ENCODE results near the gene GCSAML. TPM values are rescaled to one million over a fixed set of nuclear protein-coding genes. Genes with fewer than 3 reads are reported as not detected.

GCSAML gene
- total and polyA plus RNA-seq, 2 experiments from 2014 or later = not detected

DNA sequence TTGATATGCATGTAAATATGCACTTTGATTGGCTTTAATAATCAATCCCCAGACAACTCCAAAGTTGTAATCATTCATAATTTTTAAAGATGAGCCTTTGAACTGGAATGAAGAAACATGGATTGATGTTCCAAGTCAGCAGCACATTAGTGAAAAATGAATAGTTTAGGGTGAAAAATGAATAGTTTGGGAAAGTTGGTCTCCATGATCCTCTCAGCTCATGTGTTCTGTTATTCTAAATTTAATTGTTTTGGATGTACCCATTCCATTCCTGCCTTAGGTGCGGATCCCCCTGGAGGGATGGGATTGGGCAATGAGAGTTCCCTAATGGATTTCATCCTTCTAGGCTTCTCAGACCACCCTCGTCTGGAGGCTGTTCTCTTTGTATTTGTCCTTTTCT is 56.4 kb downstream of the GCSAML start, which contains the start of gene OR2G3:
OR2G3 (plus strand) TSS at position 301 of the 400 bp plus-strand sequence; CDS start at position 301, 0 bp downstream.
- Histone ChIP-seq H3K4me3 (no peak within 1 kb of the TSS), H3K4me2 (no peak within 1 kb of the TSS), H3K4me1 (ENCODE audit: insufficient read depth) (no peaks in the 10 kb centered on the region), H3K9me2 (ENCODE audit: insufficient read depth) (no peaks in the 10 kb centered on the region), H3F3A (replicated peaks; ENCODE audit: low read depth) (no peaks in the 10 kb centered on the region), H3K79me2 (replicated peaks; ENCODE audit: insufficient read depth) (no peaks in the 10 kb centered on the region), H4K20me1 (replicated peaks; ENCODE audit: insufficient read depth) (no peaks in the 10 kb centered on the region), H3K27me3 (ENCODE audit: insufficient read depth) (no peaks in the 10 kb centered on the region), H3K27ac (ENCODE audit: low read depth) (no peak within 1 kb of the TSS), H3K36me3 (ENCODE audit: insufficient read depth) (no peaks in the 10 kb centered on the region), H2AFZ (no peak within 1 kb of the TSS)
- Mint-ChIP-seq H3K27me3 (ENCODE audit: insufficient read depth, low read depth, poor library complexity) (no peaks in the 10 kb centered on the region), H3K4me1 (no peaks in the 10 kb centered on the region; the same call in 2 of the 3 replicates), H3K36me3 (ENCODE audit: low read depth) (no peaks in the 10 kb centered on the region), H3K27ac (no peak within 1 kb of the TSS), H3K9me3 (peaks cover 15% of the 10 kb centered on the region), H3K4me3 (no peak within 1 kb of the TSS)
- DNase-seq (ENCODE audit: low spot score) (no peak), ATAC-seq (no peak)
- TF ChIP-seq EZH2phosphoT487 (IDR thresholded peaks at IDR 0.05; ENCODE audit: unreplicated experiment) (no peak), CREB1 (CRISPR knock-in tag; IDR thresholded peaks at IDR 0.05; ENCODE audit: low read depth) (no peak), ZNF114 (CRISPR knock-in tag; IDR thresholded peaks at IDR 0.05) (no peak)
- TF ChIP-seq, protein P1, sequence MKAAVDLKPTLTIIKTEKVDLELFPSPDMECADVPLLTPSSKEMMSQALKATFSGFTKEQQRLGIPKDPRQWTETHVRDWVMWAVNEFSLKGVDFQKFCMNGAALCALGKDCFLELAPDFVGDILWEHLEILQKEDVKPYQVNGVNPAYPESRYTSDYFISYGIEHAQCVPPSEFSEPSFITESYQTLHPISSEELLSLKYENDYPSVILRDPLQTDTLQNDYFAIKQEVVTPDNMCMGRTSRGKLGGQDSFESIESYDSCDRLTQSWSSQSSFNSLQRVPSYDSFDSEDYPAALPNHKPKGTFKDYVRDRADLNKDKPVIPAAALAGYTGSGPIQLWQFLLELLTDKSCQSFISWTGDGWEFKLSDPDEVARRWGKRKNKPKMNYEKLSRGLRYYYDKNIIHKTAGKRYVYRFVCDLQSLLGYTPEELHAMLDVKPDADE (IDR thresholded peaks at IDR 0.05) = no peak
- TF ChIP-seq, protein P2, sequence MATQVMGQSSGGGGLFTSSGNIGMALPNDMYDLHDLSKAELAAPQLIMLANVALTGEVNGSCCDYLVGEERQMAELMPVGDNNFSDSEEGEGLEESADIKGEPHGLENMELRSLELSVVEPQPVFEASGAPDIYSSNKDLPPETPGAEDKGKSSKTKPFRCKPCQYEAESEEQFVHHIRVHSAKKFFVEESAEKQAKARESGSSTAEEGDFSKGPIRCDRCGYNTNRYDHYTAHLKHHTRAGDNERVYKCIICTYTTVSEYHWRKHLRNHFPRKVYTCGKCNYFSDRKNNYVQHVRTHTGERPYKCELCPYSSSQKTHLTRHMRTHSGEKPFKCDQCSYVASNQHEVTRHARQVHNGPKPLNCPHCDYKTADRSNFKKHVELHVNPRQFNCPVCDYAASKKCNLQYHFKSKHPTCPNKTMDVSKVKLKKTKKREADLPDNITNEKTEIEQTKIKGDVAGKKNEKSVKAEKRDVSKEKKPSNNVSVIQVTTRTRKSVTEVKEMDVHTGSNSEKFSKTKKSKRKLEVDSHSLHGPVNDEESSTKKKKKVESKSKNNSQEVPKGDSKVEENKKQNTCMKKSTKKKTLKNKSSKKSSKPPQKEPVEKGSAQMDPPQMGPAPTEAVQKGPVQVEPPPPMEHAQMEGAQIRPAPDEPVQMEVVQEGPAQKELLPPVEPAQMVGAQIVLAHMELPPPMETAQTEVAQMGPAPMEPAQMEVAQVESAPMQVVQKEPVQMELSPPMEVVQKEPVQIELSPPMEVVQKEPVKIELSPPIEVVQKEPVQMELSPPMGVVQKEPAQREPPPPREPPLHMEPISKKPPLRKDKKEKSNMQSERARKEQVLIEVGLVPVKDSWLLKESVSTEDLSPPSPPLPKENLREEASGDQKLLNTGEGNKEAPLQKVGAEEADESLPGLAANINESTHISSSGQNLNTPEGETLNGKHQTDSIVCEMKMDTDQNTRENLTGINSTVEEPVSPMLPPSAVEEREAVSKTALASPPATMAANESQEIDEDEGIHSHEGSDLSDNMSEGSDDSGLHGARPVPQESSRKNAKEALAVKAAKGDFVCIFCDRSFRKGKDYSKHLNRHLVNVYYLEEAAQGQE (IDR thresholded peaks at IDR 0.05; ENCODE audit: unreplicated experiment) = no peak

DNA sequence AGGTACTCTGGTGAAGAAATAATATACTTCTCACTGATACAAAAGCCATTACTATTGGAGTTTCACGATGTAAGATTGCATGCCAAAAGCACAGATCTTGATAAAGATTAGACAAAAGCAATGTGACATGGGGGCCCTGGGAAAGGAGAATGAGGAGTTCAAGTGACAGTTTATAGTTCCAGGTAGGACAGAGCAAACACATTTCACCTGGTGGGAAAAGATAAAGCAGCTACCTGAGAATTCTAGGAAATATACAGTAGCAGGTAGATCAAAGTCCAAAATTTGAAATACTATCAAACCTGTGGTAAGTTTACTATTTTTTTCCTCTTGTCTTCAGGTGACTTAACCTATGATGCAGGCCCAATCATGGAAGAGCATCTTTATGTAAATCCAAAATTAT is 64.5 kb downstream of the GCSAML start:
- H3K4me3 Mint-ChIP-seq = no peak overlapping the region
- H4K20me1 ChIP-seq (replicated peaks; ENCODE audit: insufficient read depth) = no peaks in the 10 kb centered on the region
- no peaks in the 10 kb centered on the region for H3K27me3 ChIP-seq (ENCODE audit: insufficient read depth)
- ATAC-seq = no peak
- no peak overlapping the region for H3K27ac Mint-ChIP-seq
- H3K9me2 ChIP-seq (ENCODE audit: insufficient read depth) = 0 out of 2 replicates have a peak, but pooled peaks cover 5% of the 10 kb centered on the region
- no peaks in the 10 kb centered on the region for H3K36me3 ChIP-seq (ENCODE audit: insufficient read depth)
- peaks cover 10% of the 10 kb centered on the region for H3K9me3 Mint-ChIP-seq
- H3K27me3 Mint-ChIP-seq (ENCODE audit: insufficient read depth, low read depth, poor library complexity) = no peaks in the 10 kb centered on the region
- H3K4me3 ChIP-seq = no peak overlapping the region
- H3K4me2 ChIP-seq = no peak overlapping the region
- H3K4me1 Mint-ChIP-seq = 0 out of 3 replicates have a peak, but pooled peaks cover 5% of the 10 kb centered on the region
- no peak overlapping the region for H3K27ac ChIP-seq (ENCODE audit: low read depth)
- no peaks in the 10 kb centered on the region for H3F3A ChIP-seq (replicated peaks; ENCODE audit: low read depth)
- no peak for DNase-seq (ENCODE audit: low spot score)
- no peaks in the 10 kb centered on the region for H3K4me1 ChIP-seq (ENCODE audit: insufficient read depth)
- H2AFZ ChIP-seq = no peak overlapping the region
- no peaks in the 10 kb centered on the region for H3K79me2 ChIP-seq (replicated peaks; ENCODE audit: insufficient read depth)
- H3K36me3 Mint-ChIP-seq (ENCODE audit: low read depth) = no peaks in the 10 kb centered on the region
- TF ChIP-seq POLR2AphosphoS5 (IDR thresholded peaks at IDR 0.05; ENCODE audit: low read depth) = no peak
- TF ChIP-seq, protein P1 (IDR thresholded peaks at IDR 0.05) = no peak
- TF ChIP-seq NANOG (IDR thresholded peaks at IDR 0.05; ENCODE audit: borderline replicate concordance) = no peak
- no peak for TF ChIP-seq ZNF331 (CRISPR knock-in tag; IDR thresholded peaks at IDR 0.05; ENCODE audit: low read depth)
- TF ChIP-seq, protein P2 (IDR thresholded peaks at IDR 0.05; ENCODE audit: unreplicated experiment) = no peak
- TF ChIP-seq EZH2phosphoT487 (IDR thresholded peaks at IDR 0.05; ENCODE audit: unreplicated experiment) = no peak
- TF ChIP-seq ZNF114 (CRISPR knock-in tag; IDR thresholded peaks at IDR 0.05) = no peak
- TF ChIP-seq, protein P3, sequence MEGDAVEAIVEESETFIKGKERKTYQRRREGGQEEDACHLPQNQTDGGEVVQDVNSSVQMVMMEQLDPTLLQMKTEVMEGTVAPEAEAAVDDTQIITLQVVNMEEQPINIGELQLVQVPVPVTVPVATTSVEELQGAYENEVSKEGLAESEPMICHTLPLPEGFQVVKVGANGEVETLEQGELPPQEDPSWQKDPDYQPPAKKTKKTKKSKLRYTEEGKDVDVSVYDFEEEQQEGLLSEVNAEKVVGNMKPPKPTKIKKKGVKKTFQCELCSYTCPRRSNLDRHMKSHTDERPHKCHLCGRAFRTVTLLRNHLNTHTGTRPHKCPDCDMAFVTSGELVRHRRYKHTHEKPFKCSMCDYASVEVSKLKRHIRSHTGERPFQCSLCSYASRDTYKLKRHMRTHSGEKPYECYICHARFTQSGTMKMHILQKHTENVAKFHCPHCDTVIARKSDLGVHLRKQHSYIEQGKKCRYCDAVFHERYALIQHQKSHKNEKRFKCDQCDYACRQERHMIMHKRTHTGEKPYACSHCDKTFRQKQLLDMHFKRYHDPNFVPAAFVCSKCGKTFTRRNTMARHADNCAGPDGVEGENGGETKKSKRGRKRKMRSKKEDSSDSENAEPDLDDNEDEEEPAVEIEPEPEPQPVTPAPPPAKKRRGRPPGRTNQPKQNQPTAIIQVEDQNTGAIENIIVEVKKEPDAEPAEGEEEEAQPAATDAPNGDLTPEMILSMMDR (conservative IDR thresholded peaks at IDR 0.05; ENCODE audit: low read depth in 2 of 2) = no peak
- no peak for TF ChIP-seq STAT1 (IDR thresholded peaks at IDR 0.05; ENCODE audit: unreplicated experiment)
- no peak for TF ChIP-seq JUNB (IDR thresholded peaks at IDR 0.05; ENCODE audit: unreplicated experiment)
- TF ChIP-seq EZH2 (IDR thresholded peaks at IDR 0.05; ENCODE audit: low read depth, unreplicated experiment) = no peak
- TF ChIP-seq CREB1 (CRISPR knock-in tag; IDR thresholded peaks at IDR 0.05; ENCODE audit: low read depth) = no peak
